GM12801 (cell line): ENCODE results near the gene TLE2.

Source experiments
- TF ChIP-seq, protein P1 (sequence below): IDR thresholded peaks from one replicate; pipeline ENCODE4 v1.5.1; 2011; ENCODE audit warnings: control low read depth; ENCODE audit not compliant: insufficient read length; ENCODE audit errors: extremely low read depth

The TLE2 gene

GRCh38 chr19:3024870-3025548, 4.1 kb downstream of the TLE2 start:
- TF ChIP-seq, protein P1, sequence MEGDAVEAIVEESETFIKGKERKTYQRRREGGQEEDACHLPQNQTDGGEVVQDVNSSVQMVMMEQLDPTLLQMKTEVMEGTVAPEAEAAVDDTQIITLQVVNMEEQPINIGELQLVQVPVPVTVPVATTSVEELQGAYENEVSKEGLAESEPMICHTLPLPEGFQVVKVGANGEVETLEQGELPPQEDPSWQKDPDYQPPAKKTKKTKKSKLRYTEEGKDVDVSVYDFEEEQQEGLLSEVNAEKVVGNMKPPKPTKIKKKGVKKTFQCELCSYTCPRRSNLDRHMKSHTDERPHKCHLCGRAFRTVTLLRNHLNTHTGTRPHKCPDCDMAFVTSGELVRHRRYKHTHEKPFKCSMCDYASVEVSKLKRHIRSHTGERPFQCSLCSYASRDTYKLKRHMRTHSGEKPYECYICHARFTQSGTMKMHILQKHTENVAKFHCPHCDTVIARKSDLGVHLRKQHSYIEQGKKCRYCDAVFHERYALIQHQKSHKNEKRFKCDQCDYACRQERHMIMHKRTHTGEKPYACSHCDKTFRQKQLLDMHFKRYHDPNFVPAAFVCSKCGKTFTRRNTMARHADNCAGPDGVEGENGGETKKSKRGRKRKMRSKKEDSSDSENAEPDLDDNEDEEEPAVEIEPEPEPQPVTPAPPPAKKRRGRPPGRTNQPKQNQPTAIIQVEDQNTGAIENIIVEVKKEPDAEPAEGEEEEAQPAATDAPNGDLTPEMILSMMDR: no peak

DNA sequence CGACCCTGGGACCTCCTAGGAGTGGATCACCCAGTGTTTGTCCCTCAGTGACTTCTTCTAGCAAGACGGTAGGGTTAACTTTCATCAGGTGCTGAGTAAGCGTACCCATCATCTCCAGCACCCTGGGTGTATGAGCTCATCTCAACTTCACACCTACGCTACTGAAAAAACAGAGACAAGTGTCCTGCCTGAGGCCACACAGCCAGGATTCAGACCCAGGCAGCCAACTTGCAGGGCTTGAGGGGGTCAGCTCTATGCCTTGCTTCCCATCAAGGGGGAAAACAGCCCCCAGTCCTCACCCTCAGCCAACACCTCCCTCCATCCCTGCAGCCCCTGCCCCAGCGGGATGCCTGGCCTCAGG, 4.6 kb downstream of the TLE2 start:
- TF ChIP-seq, protein P1: no peak

DNA sequence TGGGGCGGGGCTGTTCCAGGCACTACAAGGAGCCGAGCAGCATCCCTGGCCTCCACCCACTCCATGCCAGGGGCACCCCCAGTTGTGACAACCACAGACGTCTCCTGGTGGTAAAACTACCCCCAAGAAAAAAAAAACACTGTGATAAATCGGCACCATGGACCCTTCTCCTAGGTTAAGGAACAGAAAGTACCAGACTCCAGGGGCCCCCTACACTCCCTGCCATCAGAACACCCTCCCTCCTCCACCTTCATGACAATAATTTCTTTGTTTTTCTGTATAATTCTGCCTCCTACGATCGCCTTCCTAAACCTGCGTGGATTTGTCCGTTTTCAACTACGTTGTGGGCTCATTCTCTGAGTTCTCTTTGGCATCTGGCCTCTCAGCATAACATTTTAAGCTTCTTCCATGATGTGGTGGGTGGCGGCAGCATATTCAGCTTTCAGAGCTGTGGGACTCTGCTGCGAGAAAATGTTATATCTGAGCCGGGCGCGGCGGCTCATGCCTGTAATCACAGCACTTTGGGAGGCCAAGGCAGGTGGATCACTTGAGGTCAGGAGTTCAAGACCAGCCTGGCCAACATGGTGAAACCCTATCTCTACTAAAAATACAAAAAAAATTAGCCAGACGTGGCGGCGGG, 8.6 kb downstream of the TLE2 start:
- TF ChIP-seq, protein P1: no peak

DNA sequence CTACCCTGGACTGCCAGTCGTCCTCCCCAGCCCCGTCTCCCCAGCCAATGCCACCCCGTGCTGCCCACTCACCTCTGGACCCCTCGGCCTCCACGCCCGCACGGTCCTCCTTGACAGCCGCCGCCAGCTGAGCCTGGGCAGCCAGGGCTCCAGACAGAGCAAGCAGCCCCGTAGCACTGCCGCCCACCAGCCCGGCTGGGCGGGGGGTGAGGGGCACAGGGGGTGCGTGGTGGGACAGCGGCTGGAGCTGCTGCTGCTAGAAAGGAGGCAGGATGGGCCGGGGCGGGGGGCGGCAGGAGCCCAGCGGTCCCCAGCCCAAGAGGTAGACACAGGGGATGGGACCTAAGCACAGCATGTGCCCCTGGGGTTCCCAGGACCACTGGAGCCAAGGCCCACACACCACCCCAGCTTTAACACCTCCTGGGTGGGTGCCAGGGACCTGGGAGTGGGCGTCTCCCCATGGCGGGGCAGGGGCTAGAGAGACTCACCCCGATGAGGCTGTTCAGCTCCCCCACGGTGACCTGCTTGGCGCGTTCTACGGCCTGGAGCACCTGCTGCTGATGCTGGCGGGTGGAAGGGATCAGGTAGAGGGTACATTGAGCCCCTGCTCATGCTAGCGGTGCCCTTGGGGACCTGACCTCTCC, 9.7 kb downstream of the TLE2 start:
- TF ChIP-seq, protein P1: no peak

DNA sequence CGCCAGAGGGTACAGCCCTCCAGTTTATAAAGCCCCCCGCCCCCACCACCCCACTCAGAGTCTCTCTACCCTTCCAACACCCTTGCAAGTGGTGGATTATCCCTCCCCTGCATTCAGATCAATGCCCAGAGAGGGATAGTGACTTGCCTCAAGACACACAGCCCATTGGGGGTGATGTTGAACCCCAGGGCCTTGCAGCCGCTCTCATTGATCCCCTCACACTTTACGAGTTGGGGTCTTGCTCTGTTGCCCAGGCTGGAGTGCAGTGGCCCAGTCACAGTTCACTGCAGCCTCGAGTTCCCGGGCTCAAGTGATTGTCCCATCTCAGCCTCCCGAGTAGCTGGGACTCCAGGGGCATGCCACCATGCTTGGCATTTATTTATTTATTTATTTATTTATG, 11.2 kb downstream of the TLE2 start:
- TF ChIP-seq, protein P1: no peak

DNA sequence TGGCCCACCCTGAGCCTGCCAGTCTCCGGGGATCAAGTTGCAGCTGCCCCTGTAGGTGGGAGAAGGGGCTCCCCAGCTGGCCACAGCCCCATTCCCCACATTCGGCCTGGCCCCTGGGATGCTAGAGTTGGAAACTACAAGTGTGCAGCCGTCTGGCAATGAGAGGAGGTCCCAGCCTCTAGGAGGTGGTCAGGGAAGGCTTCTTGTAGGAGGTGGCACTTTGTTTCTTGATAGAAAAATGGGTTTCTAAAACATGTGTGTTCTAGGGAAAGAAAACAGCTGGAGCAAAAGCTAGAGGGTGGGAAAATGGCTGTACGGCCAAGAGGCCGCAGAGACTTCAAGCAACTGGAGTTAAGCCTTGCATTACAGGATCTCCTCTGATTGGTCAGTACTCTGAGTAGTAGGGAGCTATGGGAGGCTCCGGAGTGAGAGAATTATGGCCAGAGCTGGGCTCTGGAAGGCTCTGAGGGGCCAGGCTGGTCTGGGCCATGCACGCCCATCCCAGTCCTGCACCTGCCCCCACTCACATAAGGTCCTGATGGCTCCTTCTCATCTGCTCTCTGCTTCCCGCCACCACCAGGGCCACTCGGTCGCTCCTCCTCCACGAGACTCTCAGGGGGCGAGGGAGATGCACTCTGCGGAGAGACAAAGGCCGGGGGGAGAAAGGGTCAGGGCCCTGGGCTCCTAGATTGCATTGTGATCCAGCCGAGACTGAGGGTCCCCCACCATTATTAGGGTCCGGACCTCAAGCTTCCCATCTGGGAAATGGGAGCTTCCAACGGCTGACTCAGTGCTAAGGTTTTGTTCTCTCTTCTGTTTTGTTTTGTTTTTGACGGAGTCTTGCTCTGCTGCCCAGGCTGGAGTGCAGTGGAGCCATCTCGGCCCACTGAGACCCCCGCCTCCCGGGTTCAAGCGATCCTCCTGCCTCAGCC, 13.7 kb downstream of the TLE2 start:
- TF ChIP-seq, protein P1: no peak

DNA sequence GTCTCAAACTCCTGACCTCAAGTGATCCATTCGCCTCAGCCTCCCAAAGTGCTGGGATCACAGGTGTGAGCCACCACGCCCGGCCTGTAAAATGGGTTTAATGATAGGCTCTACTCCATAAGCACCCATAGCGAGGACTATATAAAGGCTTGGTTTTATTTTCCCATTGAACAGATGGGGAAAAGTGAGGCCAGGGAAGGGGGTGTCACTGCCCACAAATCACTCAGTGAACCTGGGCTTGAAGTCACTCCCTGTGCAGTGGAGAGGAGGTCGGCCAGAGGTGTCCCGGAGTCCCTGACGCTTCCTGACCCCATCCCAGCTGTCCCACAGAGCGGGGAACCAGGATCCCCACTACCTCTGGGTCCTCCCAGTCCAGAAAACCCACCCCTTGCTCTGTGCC, 14.9 kb downstream of the TLE2 start:
- TF ChIP-seq, protein P1: no peak
